ENCODE measurements around the gene IKBKE.
A peak's percentile ranks its signal among the peaks of the same experiment; 100 is the strongest.

IKBKE gene

DNA sequence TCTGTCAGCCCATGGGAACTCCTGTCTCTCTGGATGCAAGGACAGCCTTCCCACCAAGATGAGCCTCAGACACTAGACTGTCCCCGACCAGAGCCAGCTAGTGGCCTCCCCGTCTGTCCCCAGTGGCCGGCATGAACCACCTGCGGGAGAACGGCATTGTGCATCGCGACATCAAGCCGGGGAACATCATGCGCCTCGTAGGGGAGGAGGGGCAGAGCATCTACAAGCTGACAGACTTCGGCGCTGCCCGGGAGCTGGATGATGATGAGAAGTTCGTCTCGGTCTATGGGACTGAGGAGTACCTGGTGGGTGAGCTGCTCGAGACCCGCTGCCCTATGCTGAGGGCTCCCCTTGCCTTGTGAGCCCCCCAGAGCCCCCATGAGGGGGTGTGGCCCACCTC lies 5.8 kb downstream of the IKBKE start:
- in situ Hi-C loops (cut with HindIII; ENCODE audit: low sequenced_read_pairs), result no loop called here
- no peak overlapping the region for H3K4me3 ChIP-seq (ENCODE audit: low read depth, low read length)
- TF ChIP-seq, protein P1, sequence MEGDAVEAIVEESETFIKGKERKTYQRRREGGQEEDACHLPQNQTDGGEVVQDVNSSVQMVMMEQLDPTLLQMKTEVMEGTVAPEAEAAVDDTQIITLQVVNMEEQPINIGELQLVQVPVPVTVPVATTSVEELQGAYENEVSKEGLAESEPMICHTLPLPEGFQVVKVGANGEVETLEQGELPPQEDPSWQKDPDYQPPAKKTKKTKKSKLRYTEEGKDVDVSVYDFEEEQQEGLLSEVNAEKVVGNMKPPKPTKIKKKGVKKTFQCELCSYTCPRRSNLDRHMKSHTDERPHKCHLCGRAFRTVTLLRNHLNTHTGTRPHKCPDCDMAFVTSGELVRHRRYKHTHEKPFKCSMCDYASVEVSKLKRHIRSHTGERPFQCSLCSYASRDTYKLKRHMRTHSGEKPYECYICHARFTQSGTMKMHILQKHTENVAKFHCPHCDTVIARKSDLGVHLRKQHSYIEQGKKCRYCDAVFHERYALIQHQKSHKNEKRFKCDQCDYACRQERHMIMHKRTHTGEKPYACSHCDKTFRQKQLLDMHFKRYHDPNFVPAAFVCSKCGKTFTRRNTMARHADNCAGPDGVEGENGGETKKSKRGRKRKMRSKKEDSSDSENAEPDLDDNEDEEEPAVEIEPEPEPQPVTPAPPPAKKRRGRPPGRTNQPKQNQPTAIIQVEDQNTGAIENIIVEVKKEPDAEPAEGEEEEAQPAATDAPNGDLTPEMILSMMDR (IDR thresholded peaks at IDR 0.05; ENCODE audit: low read depth, low read length, missing control alignments), result no peak
- no peak for DNase-seq (ENCODE audit: low read depth)

DNA sequence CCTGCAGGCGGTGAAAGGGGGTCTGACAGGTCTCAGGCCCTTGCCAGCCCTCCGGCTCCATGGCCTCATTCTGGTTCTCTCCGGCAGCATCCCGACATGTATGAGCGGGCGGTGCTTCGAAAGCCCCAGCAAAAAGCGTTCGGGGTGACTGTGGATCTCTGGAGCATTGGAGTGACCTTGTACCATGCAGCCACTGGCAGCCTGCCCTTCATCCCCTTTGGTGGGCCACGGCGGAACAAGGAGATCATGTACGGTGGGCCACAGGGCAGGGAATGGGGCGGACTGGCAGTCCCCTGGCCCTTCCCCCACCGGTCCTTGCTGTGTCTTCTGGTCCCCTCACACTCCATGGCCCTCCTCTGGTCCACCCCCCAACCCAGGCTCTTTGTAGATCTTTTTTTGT lies 6.3 kb downstream of the IKBKE start:
- in situ Hi-C loops (cut with HindIII; ENCODE audit: low sequenced_read_pairs), result no loop called here
- TF ChIP-seq, protein P1 (IDR thresholded peaks at IDR 0.05; ENCODE audit: low read depth, low read length, missing control alignments), result no peak
- no peak for DNase-seq (ENCODE audit: low read depth)
- H3K4me3 ChIP-seq (ENCODE audit: low read depth, low read length), result no peak overlapping the region

DNA sequence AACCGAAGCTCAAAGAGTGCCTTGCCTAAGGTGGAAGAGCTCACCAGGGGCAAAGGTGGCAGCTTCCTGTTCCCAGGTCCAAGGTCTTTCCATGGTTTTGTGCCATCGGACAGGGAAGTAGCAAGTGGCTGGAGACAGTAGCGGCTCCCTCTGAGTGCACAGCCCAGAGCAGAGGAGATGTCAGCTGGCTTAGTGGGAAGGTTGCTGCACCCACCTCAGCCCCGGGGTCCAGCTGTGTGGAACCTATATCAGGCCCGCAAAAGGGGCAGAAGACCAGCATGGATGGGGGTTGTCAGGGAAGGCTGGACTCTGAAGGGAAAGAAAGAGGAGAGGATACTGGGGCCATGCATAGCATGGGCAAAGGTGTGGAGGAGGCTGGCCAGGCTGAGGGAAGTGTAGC lies 6.8 kb downstream of the IKBKE start:
- DNase-seq (ENCODE audit: low read depth), result no peak
- in situ Hi-C loops (cut with HindIII; ENCODE audit: low sequenced_read_pairs), result no loop called here

DNA sequence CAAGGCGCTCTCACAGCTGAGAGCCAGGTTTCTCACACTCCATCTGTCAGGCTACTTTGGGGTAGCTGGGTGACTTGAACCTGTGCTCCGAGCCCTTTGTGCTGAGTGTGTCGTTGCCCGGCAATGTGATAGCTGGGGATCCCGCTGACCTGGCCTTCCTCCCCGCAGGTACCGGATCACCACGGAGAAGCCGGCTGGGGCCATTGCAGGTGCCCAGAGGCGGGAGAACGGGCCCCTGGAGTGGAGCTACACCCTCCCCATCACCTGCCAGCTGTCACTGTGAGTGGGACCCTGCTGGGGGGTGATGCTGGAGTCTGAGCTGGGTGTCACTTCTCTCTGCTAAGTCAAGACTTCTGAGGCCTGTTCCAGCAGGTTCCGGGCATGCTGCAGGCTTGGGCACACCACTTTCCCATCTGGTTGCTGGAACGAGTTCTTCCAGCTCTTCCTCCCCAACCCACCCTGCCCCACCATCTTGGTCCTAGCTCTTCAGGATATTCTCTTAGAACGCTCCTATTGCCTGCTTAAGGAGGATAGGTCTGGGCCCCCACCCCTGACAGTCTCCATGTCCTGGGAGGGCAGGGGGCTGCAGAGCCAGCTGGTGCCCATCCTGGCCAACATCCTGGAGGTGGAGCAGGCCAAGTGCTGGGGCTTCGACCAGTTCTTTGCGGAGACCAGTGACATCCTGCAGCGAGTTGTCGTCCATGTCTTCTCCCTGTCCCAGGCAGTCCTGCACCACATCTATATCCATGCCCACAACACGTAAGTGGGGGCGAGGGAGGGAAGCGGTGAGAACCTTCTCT lies 7.5 kb downstream of the IKBKE start:
- TF ChIP-seq, protein P1 (IDR thresholded peaks at IDR 0.05; ENCODE audit: low read depth, low read length, missing control alignments), result no peak
- in situ Hi-C loops (cut with HindIII; ENCODE audit: low sequenced_read_pairs), result no loop called here
- no peak overlapping the region for H3K4me3 ChIP-seq (ENCODE audit: low read depth, low read length)
- DNase-seq (ENCODE audit: low read depth), result no peak

More for the DNA sequence above, 6.8 kb downstream of the IKBKE start:
- TF ChIP-seq, protein P1 (IDR thresholded peaks at IDR 0.05; ENCODE audit: low read depth, low read length, missing control alignments), result no peak
- no peak overlapping the region for H3K4me3 ChIP-seq (ENCODE audit: low read depth, low read length)

DNA sequence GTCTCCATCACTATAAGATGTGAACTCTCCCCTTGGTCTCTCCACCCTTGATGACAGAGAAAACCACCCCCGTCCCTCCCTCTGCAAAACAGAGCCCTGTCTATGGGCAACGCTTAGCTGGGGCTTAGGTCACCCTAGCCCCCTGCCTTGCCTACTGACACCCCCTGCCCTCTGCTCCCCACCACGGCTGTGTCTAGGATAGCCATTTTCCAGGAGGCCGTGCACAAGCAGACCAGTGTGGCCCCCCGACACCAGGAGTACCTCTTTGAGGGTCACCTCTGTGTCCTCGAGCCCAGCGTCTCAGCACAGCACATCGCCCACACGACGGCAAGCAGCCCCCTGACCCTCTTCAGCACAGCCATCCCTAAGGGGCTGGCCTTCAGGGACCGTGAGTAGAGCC lies 8.5 kb downstream of the IKBKE start:
- TF ChIP-seq, protein P1 (IDR thresholded peaks at IDR 0.05; ENCODE audit: low read depth, low read length, missing control alignments), result no peak
- in situ Hi-C loops (cut with HindIII; ENCODE audit: low sequenced_read_pairs), result no loop called here
- no peak for DNase-seq (ENCODE audit: low read depth)
- H3K4me3 ChIP-seq (ENCODE audit: low read depth, low read length), result no peak overlapping the region

DNA sequence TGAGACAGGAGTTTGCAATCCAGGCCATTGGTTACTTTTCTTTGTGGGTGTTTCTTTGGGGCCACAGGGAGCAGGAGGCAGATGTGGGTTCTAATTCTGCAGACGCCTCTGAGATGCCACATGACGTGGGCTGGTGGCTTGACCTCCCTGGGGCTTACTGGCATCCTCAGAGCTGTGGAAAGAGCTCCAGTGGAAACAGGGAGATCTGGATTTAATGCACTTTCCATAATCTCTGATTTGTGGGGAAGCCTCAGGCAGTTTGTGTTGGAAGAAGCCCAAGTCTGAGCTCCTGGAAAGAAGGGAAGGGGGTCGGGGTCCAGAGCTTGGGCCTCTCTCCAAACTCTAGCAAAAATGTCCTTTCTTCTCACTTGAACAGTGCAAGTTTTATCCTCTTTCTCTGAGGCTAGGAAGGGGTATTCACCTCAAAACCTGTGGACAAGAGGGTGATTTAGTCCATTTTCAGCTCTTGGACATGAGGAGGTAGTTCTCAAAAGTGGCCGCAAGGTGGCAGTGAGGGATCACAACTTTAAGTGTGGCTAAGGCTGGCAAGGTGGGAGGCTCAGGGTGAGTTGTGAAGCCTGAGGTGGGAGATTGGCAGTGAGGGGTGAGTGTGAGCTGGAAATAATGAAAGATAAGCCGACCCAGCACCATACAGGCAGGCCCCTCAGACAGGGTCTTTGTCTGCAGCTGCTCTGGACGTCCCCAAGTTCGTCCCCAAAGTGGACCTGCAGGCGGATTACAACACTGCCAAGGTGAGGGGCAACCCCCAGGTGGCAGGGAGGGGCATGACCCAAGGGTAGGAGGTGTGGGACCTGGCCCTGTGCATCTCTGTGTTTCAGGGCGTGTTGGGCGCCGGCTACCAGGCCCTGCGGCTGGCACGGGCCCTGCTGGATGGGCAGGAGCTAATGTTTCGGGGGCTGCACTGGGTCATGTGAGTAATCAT lies 9.2 kb downstream of the IKBKE start:
- in situ Hi-C loops (cut with HindIII; ENCODE audit: low sequenced_read_pairs), result no loop called here
- no peak overlapping the region for H3K4me3 ChIP-seq (ENCODE audit: low read depth, low read length)
- peak; percentile 78 for DNase-seq (ENCODE audit: low read depth)
- TF ChIP-seq, protein P1 (IDR thresholded peaks at IDR 0.05; ENCODE audit: low read depth, low read length, missing control alignments), result peak; percentile 82
